ENCODE data around the gene MAML2. TPM values are rescaled to one million over a fixed set of nuclear protein-coding genes. Genes with fewer than 3 reads are reported as not detected.

Gene MAML2
- polyA plus RNA-seq, 3 donors: 0.57 to 7.6 (median 1.2) TPM

DNA sequence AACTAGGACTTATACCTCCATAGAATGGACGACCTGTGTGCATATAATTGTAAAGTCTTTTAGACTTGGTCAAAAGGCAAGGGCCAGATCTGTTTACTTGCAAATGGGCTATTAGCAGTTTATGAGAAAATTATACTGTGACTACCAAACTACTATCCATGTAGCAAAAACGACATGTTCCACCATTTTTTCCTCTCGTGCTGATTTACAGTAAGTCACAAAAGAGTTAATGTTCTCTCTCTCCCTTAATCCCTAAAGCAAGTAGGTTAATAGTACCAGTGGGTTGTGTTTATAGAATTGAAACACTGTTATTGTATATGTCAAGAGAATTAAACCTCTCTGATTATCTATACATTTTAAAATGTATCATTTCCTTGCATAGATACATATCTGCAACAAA, 147.3 kb downstream of the MAML2 start:
- H3K27me3 ChIP-seq (ENCODE audit: control insufficient read depth in 2 of 2, insufficient read depth in 2 of 2, low read length in 2 of 2): no peaks in the 10 kb centered on the region
- no CpG with 5 or more reads among the region's 3 CpGs for WGBS (ENCODE audit: insufficient coverage)
- no peaks in the 10 kb centered on the region for H3K9me3 ChIP-seq (replicated peaks in 1 of 2; ENCODE audit: control insufficient read depth in 1 of 2, insufficient read depth in 1 of 2, low read length in 2 of 2)
- no peaks in the 10 kb centered on the region for H3K36me3 ChIP-seq (replicated peaks in 1 of 2; ENCODE audit: control insufficient read depth in 1 of 2, insufficient read depth in 2 of 2, low read length in 2 of 2)
- Mint-ChIP-seq H3K36me3 (peaks cover 2 to 13% of the 10 kb centered on the region in 2 donors), H3K4me1 (peaks cover 46% of the 10 kb centered on the region), H3K9me3 (peaks cover 0 to 2% (median 0%) of the 10 kb centered on the region in 7 donors), H3K4me3 (no peak overlapping the region), H3K27me3 (ENCODE audit: low read depth in 3 of 3) (peaks cover 2 to 3% (median 2%) of the 10 kb centered on the region in 3 donors), H3K27ac (no peak overlapping the region)
- no peaks in the 10 kb centered on the region for H3K79me2 ChIP-seq (ENCODE audit: insufficient read depth, low read length)
- DNase-seq: no peak
- H3K4me2 ChIP-seq (replicated peaks; ENCODE audit: extremely low read depth, low read length, poor library complexity, severe bottlenecking): no peak overlapping the region
- no peaks in the 10 kb centered on the region for H4K20me1 ChIP-seq (ENCODE audit: insufficient read depth, low read length)
- TF ChIP-seq, protein P1, sequence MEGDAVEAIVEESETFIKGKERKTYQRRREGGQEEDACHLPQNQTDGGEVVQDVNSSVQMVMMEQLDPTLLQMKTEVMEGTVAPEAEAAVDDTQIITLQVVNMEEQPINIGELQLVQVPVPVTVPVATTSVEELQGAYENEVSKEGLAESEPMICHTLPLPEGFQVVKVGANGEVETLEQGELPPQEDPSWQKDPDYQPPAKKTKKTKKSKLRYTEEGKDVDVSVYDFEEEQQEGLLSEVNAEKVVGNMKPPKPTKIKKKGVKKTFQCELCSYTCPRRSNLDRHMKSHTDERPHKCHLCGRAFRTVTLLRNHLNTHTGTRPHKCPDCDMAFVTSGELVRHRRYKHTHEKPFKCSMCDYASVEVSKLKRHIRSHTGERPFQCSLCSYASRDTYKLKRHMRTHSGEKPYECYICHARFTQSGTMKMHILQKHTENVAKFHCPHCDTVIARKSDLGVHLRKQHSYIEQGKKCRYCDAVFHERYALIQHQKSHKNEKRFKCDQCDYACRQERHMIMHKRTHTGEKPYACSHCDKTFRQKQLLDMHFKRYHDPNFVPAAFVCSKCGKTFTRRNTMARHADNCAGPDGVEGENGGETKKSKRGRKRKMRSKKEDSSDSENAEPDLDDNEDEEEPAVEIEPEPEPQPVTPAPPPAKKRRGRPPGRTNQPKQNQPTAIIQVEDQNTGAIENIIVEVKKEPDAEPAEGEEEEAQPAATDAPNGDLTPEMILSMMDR (IDR thresholded peaks at IDR 0.05): no peak
- no peak overlapping the region for H3K9ac ChIP-seq (ENCODE audit: insufficient read depth, low read length, poor library complexity, severe bottlenecking)
- no peak overlapping the region for H3K27ac ChIP-seq (ENCODE audit: low read depth in 1 of 2, low read length in 2 of 2)
- H3K4me3 ChIP-seq (replicated peaks in 1 of 3; ENCODE audit: low read depth in 2 of 3, low read length in 3 of 3): no peak overlapping the region
- H2AFZ ChIP-seq (ENCODE audit: insufficient read depth, low read depth, low read length, poor library complexity, severe bottlenecking): no peak overlapping the region
- intact Hi-C loops (cut with micrococcal nuclease): loop anchor here in 1 of 2 donors (10.0 kb wide), 1 partner anchor 49 kb away; no protein-coding TSS in a partner anchor
- H3K4me1 ChIP-seq (ENCODE audit: control insufficient read depth in 1 of 2, insufficient read depth in 2 of 2, low read length in 2 of 2): peaks cover 30 to 40% of the 10 kb centered on the region in 2 donors

DNA sequence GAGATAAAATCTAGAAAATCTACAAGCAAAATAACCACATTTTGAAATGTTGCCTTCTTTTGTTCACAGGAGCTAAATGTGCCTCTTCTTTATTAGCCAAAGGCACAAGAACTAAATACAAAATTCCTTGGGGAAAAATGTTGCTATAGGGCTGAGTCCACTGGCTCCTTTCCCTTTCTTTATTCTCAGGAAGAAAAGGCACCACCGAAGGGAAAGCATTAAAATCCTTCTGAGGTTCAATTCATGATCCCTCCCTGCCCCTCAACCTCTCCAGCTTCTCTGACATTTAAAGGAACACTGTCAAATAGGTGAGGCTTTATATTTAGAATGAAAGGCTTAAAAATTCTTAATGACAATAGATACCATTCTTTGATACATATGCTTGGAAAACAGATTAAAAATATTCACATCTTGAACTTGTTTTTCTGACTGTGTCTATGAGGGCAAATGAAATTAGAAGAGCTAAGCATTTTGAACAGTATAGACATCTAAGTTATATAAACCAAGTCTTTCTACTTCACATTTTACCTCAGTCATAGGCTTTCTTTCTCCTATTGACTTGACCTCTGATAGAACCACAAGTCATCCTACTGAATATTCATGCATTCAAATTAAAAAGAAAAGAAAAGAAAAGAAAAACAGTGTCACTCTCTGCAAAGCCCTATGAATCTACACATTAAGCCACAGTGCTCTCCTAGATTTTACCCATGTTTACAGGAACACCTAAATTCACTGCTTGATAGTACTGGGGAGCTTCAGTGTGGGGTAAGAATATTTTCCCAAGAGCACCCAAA, 148.2 kb downstream of the MAML2 start:
- intact Hi-C loops (cut with micrococcal nuclease): loop anchor here in 1 of 2 donors (10.0 kb wide), 1 partner anchor 50 kb away; no protein-coding TSS in a partner anchor
- H3K27ac Mint-ChIP-seq: peak overlapping the region in 1 of 7 donors; percentile 12
- no peaks in the 10 kb centered on the region for H3K79me2 ChIP-seq (ENCODE audit: insufficient read depth, low read length)
- peaks cover 50% of the 10 kb centered on the region for H3K4me1 Mint-ChIP-seq
- H3K27me3 Mint-ChIP-seq (ENCODE audit: low read depth in 3 of 3): peaks cover 2 to 3% (median 2%) of the 10 kb centered on the region in 3 donors
- peaks cover 30 to 40% of the 10 kb centered on the region in 2 donors for H3K4me1 ChIP-seq (ENCODE audit: control insufficient read depth in 1 of 2, insufficient read depth in 2 of 2, low read length in 2 of 2)
- no peak overlapping the region for H3K4me3 ChIP-seq (replicated peaks in 1 of 3; ENCODE audit: low read depth in 2 of 3, low read length in 3 of 3)
- DNase-seq: no peak
- WGBS (ENCODE audit: insufficient coverage): no CpG with 5 or more reads among the region's 1 CpG
- TF ChIP-seq, protein P1 (IDR thresholded peaks at IDR 0.05): no peak
- H3K4me2 ChIP-seq (replicated peaks; ENCODE audit: extremely low read depth, low read length, poor library complexity, severe bottlenecking): no peak overlapping the region
- H3K9ac ChIP-seq (ENCODE audit: insufficient read depth, low read length, poor library complexity, severe bottlenecking): no peak overlapping the region
- H3K9me3 Mint-ChIP-seq: peaks cover 0 to 2% (median 0%) of the 10 kb centered on the region in 7 donors
- H3K36me3 ChIP-seq (replicated peaks in 1 of 2; ENCODE audit: control insufficient read depth in 1 of 2, insufficient read depth in 2 of 2, low read length in 2 of 2): no peaks in the 10 kb centered on the region
- no peak overlapping the region for H2AFZ ChIP-seq (ENCODE audit: insufficient read depth, low read depth, low read length, poor library complexity, severe bottlenecking)
- H3K9me3 ChIP-seq (replicated peaks in 1 of 2; ENCODE audit: control insufficient read depth in 1 of 2, insufficient read depth in 1 of 2, low read length in 2 of 2): no peaks in the 10 kb centered on the region
- H3K4me3 Mint-ChIP-seq: peak overlapping the region in 1 of 2 donors; percentile 46
- no peaks in the 10 kb centered on the region for H3K27me3 ChIP-seq (ENCODE audit: control insufficient read depth in 2 of 2, insufficient read depth in 2 of 2, low read length in 2 of 2)
- H4K20me1 ChIP-seq (ENCODE audit: insufficient read depth, low read length): no peaks in the 10 kb centered on the region
- H3K36me3 Mint-ChIP-seq: peaks cover 2 to 13% of the 10 kb centered on the region in 2 donors
- H3K27ac ChIP-seq (ENCODE audit: low read depth in 1 of 2, low read length in 2 of 2): no peak overlapping the region
